Dermis blood vessel endothelial cell (primary cell): ENCODE measurements around the gene KRAS. TPM values are rescaled to one million over a fixed set of nuclear protein-coding genes. Genes with fewer than 3 reads are reported as not detected.

Experiments
- DNase-seq: peaks from one replicate; pipeline ENCODE4 v3.0.0; 2010
- total RNA-seq: library from RNA; depleted of rRNA; stranded (reverse); fragments of >200 nt; gene quantifications from 2 replicates; pipeline ENCODE4 v1.2.3, GENCODE V29; 2014

KRAS gene
- total RNA-seq, 1 donor from 2014 or later, result 25.7 TPM

DNA sequence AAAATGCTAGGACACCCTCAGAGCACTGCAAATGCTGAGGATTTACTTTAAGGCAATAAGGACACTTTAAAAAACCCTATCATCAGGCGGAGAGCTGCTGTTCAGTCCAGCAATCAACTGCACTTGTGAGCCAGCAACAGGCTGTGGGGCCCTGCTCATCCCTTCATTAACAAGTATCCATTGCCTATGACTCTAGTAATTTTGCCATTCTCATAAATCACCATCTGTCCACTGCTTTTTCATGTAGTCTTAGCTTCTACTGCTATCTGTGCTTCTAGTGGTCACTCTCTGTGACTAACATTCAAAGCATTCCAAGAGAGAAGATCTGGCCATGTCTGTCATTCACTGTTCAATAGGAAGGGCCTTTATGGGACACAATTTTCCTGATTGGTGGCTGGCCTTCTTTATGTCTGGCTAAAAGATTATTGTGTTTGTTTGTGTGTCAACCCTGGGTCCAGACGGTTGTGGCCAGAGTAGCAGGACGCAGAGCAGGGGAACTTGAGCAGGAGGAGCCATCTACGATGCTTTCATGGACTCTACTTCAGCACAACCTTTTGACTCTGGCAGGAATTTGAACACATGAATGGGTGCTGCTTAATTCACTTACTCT, 3.6 kb upstream of the KRAS start:
- DNase-seq, result no peak

DNA sequence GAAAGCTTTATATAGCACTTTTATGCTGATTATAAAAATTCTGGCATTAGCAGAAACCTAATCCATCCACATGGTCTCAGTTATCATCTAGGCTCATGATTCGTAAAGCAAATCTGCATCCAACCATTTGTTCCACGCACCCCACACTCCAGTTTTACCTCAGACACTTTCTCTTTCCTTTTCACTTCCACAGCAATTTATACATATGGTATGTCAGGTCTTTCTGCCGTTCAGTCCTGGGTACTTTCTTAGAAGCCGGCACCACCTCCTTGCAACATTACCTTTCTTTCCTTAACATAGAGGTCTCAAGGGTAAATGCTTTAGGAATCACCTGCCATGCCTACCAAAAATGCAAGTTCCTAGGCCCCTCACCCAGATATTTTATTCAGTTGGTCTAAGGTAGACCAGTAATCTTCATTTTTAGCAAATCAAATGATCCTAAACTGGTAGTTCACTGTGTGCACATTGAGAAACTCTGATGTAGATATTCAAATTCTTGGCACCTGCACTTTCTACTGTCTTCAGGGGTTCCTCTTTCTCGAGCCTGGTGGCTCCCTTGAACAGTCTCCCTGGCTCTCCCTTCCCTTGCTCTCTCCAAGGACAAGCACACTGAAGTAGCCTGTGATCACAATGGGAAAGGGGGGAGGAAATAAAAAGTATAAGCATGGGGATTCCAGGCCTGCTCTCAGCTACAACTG, 2.8 kb upstream of the KRAS start:
- no peak for DNase-seq

DNA sequence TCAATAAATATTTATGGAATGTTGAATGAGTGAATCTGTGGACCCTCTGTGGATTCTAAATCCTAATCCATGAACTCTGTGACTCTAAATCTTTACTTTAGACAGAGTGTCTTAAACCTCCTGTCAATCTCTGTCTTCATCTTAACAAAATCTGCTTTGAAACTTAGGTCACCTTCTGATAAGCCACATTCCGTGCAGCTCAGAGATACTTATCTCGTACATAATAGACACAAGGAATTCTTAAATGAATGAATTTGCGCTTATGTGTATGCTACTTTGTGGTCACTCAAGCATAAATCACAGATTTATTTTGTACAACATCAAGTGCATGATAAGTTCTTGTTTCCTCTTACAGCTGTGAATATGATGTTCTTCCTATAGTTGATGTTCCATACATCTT, 2.2 kb upstream of the KRAS start:
- no peak for DNase-seq

DNA sequence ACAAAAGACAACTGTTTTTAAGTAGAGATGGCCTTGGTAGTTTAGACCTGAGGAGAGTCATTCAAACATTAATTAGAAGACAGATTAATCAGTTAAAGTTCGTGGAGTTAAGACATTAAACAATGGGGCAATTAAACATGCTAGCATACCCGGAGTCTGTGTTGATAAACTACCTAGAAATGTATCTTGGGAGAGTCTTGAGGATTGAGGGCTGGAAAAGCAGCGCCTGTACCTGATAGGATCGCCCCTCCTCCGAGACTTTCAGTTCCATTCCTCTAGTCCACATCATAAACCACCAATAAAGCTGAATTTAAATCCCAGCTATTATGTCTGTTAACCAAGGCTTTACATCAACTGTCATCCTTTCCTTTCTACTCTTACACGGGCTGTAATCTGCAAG, 1.0 kb upstream of the KRAS start:
- no peak for DNase-seq

DNA sequence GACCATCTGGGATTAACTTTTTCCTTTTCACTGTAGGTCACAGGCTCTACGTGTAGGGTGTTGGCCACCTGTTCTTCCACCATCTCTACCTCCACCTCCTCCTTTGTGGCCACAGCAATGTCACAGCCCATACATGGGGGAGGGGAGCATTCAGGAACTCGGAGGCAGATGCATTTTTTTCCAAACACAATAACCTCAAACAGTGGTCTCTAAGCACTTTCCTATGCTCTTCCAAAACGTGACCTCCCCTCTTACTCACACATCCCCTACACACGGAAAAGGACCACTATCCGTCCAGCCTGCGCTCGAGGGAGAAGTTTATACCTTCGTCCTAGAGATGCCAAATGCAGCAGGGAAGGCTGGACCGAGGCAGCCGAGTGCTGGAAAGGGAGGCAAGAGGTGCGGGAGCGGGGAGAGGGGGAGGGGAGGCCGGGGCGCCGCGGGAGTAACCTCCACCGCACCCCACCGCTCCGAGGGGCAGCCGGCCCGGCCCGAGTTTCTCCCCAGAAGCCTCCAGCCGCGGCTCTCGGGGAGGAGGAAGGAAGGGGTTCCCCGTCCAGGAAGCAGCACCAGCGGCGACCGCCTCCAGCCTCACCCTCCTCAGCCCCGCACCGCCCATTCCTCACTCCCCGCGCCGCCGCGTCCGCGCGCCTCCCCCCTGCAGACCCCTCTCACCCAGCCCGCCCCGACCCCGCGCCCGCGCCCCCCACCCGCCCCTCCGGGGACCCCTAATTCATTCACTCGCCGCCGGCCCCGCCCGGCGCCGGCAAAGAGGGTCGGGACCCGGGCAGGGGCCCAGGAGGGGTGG, 594 bp downstream of the KRAS start:
- DNase-seq, result peak; percentile 45

DNA sequence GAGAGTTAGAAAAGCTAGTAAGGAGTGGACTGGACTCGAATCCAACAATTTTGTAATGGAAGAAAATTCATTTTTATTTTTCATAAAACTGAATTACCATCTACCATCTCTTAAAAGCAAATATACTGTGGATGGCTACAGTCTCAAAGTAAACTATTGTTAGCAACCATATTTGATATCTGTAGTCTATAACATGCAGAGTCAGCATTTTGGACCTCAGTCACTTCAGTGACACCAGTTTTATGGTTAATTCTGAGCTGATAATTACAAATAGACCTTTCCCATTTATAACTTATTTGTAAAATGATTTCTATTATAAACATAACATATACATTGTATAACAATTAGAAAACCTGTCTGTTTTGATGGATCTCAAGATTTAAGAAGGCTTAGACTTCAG, 2.0 kb downstream of the KRAS start:
- no peak for DNase-seq

DNA sequence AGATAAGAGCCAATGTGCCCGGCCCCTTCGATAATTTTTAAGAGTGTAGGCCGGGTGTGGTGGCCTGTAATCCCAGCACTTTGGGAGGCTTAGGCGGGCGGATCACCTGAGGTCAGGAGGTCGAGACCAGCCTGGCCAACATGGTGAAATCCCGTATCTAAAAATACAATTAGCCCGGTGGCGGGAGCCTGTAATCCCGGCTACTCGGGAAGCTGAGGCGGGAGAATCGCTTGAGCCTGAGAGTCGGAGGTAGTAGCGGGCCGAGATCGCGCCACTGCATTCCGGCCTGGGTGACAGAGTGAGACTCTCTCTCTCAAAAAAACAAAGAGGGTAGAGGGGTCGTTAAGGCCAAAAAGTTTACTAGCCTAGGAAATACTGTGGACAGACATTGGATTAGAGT, 2.6 kb downstream of the KRAS start:
- no peak for DNase-seq

DNA sequence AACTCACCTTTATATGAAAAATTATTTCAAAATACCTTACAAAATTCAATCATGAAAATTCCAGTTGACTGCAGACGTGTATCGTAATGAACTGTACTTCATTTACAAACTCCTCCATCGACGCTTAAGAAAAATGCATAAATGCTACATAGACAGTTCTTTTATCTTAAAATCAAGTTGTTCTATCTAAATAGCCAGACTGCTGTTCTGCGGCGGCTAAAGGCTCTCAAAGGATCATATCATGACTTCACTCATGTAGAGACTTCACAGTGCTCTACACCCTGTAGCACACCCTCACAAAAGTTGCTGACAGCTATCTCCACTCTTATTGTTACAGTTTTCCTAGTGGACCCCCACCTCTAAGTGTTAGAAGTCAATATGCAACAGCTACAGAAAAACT, 5.2 kb downstream of the KRAS start:
- no peak for DNase-seq

DNA sequence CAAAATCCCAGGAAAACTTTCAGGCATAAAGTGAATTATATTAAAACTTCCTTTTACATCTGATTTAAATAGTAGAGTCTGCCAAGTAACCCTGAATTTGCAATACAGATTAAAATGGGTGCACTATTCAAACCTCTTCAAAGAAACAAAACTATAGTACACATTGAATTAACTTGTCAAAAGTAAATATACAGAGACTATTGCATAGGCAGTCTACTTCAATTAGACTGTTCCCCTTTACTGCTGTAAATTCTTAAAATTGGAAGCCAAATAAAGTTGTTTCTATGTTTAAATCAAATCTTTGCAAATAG, 7.1 kb downstream of the KRAS start:
- DNase-seq, result no peak

DNA sequence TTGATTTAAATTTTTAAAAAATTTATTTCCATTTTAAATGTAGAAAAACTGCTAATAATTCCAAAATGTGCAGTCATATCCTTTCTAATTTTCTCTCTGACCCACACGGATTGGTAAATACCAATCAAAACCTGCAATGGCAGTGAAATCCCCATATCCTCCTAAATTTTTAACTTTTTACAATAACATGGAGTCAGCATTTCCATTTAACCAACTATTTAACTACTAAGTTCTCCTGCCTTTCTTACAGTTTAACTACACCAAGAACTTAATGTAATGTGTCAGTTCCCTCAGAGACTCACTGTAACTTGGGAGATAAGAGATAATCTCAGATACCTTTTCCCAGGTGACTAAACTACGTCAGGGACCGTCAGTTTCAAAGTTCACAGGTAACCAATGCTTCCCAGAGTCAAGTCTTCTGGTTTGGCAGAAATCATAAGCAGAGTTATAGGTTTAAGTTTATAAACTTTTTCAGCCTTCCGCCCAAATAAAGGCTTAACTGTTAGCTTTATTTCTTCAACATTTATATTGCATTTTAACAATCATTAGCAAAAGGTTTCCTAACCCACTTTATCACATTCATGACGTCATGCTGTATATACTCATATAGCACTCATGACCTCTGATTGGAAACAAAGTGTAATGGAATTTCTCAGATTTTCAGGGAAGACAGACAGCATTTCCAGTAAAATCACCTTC, 7.6 kb downstream of the KRAS start:
- peak; percentile 18 for DNase-seq

DNA sequence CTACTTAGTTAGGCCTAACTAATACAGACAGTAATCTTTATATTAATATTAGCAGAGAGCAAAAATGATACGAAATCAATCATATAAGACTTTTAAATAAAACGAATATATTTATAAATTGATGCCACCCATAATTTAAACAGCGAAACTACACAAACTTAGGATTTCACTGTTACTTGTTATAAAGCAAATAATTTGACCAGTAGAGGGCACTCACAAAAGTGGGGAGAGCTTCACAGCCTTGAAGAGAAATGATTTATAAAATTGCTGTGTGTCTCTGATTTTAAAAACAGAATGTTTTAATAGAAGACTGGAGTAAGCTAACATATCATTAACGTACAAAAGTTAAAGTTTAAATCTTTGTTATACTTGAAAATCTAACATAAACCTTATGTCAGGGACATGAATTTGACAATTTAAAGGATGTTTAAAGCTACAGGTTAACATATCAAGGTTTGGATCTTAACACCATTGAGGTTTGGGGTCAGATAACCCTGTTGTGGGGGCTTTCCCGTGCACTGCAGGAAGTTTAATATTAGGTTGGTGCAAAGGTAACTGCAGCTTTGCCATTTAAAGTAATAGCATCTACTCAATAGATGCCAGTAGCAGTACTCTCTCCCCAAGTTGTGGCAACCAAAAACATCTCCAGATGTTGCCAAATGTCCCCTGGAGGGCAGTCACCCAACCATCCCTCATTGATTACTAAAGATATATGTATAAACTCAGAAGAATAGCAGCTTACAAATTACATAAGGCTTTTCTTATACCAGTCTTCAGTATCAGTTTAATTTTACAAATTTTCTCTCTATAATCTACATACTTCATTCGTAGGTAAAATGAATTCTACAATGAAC, 9.3 kb downstream of the KRAS start:
- peak; percentile 67 for DNase-seq

DNA sequence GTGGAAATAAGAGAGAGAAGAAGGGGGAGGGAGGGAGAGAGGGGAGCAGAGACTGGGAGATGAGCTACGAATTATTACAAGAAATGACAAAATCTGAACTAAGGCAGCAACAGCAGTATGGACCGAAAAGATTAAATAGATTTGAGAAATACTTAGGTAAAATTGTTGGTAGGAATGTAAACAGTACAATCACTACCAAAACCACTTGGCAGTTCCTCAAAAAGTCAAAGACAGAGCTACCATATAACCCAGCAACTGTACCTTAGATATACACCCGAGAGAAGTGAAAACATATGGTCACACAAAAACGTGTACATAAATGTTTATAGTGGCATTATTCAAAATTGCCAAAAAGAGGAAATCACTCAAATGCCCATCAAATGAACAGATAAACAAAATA, 14.1 kb downstream of the KRAS start:
- DNase-seq, result no peak

DNA sequence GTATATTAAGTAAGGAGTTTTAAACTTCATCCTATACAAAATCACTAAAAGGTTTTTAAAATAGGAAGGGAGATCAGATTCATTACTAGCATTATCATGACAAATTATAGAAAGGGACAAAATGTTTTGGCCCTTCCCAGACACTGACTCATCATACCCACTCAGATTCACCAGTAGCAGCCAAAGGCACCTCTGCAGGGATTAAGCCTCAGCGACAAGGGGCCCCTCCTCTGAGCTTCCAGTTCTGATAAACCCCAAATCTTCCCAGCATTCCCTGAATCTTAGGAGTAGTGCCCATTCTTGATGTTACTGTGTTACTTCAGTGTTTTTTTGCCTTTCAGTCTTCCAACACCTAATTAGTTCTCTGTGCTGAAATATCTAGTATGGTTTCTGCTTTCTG, 14.5 kb downstream of the KRAS start:
- DNase-seq, result no peak

DNA sequence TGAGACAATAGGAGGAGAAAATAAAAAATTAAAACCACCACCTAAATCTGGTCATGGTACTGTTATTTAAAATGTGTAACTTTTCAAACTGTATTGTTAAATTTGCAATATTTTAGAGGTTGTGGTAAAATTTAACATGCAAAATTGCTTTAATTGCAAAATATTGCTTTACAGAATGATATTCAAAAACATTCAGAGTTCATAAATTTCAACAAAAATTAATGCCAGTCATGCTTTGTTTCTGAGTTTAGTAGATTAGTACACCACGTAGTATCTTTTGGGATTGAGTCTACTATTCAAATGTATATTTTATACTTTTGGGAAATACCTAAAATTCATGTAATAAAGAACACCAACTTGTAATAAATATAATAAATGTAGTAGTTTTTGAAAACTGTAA, 37.4 kb downstream of the KRAS start:
- DNase-seq, result no peak

DNA sequence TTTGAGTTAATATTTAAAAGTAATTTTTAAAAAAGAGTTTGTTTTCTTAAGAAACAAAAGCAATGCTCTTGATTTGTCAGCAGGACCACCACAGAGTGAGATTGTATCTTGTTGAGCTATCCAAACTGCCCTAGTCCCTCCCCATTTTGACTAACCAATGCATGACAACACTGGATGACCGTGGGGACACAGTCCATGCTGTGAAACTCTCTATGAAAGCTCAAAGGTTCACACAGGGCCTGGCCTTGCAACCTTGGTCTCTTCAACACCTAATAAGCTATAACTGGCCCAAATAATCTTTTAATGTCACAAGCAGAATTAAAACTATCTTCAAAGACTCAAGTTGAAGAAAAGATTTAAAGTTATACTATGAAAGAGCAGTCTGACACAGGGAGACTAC, 42.2 kb downstream of the KRAS start:
- DNase-seq, result no peak

DNA sequence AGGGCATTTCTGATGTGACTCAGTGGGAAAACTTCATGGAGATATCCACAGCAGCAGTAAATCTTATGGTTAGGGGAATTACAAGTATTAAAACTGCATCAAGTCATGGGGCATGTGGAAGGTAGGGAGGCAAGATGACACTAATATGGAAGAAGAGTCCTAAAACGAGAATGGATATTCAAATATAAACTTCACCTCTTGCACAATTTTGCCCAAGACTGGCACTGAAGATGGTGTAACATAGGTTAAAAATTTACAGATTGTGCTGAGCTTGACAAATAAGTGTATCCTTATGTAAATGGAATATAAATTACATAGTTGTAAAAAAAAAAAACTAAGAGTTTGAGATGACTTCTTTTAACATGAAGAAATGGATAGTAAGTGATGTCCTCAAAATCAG, 42.9 kb downstream of the KRAS start:
- no peak for DNase-seq

DNA sequence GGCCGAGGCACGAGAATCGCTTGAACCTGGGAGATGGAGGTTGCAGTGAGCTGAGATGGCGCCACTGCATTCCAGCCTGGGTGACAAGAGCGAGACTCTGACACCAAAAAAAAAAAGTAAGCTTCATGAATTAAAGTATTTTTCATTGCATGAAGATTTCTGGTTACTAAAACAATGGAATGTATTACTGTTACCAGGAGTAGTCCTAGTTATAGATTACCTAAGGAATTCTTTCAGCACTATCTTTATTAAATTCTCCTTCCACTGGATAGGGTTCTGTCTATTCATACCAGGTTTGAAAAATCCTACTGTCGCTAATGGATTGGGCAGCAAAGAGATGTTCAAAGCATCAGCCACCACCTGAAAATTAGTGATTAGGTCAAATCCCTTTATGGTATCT, 43.3 kb downstream of the KRAS start:
- DNase-seq, result no peak

DNA sequence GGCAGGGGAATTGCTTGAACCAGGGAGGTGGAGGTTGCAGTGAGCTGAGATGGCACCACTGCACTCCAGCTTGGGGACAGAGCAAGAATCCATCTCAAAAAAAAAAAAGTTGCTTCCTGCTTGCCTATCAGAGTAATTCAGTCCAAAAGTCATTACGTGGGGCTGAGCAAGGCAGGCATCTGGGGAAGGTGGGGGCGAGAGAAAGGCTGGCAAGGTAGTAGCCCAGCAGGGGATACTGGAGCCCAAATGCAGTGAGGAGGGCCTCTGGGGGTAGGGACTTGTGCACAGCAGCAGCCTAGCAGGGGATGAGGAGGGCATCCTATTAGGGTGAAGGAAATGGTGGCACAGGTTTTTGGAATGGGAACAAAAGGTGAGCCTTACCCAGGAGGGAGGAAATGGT, 48.6 kb downstream of the KRAS start:
- DNase-seq, result no peak

DNA sequence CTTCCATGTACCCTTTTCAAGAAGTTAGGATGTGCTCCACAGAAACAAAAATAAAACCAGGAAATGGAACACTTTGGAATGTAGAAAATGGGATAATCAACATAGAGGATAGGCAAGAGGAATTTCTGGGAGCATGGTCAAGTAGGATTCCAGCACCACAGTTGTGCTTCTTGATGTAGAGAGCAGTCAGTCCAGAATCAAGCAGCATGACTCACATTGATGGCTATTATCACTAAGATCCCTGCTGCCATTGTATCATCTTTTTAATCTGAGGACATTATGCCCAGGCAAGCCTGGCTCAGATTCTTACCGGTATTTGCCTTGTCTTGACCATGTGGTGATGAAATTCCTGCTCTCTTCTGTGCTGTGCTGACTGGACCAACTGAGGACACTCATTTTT, 50.0 kb downstream of the KRAS start:
- peak; percentile 35 for DNase-seq

DNA sequence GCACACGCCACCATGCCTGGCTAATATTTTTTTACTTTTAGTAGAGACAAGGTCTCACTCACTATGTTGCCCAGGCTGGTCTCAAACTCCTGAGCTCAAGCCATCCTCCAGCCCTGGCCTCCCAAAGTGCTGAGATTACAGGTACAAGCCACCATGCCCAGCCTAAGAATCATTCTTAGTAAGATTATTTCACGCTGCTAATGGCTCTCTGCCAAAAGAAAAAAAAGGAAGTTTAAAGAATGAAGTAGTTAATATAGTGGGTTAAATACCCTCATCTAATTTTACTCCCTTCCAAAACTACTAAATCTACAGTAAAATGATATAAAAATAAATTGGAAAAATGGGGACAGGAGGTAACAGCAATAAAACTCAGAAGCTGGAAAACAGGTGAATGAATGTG, 53.1 kb downstream of the KRAS start:
- DNase-seq, result no peak

DNA sequence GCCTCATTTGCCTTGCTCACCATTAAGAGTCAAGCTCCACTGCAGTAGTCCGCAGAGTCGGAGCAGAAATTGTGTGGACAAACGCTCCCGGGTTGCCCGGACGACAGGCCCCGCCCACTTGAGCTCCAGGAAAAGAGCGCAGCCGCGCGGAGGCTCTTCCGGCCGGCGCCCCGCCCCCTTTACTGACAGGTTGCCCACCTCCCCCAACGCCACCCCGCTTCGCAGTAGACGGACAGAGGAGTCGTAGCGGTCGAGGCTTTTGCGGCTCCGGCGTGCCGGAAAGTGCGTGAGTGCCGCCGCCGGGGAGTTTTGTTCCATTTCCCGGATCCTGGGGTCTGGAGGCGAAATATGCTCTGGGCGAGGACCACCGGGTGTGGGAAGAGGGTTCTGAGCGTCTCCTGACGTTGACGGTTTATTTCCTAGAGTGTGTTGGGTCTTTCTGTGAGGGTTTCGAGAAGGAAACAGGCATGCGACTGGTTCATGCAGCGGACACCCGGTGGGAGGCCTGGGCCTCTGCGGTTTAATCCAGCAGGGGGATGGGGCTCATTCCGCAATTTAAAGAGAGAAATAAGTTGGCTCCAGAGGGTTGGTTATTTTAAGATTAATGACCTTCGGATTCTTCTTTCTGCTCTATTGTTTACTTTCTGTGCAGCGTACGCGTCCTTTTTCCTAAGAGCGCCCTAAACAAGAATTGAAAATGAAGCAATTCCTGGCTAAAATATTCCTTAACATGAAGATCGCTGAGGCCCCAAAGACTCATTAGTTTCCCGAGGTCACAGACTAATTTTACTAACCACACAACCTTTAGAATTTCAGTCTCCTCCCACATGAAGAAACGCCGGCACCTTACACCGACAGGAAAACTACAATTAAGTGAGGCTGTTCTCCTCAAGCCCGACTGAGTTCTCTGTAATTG, 55.4 kb downstream of the KRAS start, which contains the start of the genes DNAI7 and ETFRF1:
DNAI7 (minus strand) TSS at position 105 of the 916 bp plus-strand sequence; CDS start at position 23, 82 bp downstream.
ETFRF1 (plus strand) TSS at position 182 of the 916 bp plus-strand sequence. CDS start 8,720 bp downstream, outside the sequence.
- peak; percentile 97 for DNase-seq
